Aorta (tissue), 5 donors: ENCODE measurements around the gene ELMO1. TPM values are rescaled to one million over a fixed set of nuclear protein-coding genes. Genes with fewer than 3 reads are reported as not detected.

Source experiments
- ATAC-seq: fragments of 200-7000 bp; cut with Tn5 transposase; one replicate; pipeline ENCODE4 v1.9.1; 2022; ENCODE audit warnings: moderate library complexity; ENCODE audit not compliant: low FRiP score
- DNase-seq, 2 donors: peaks; one replicate each; pipeline ENCODE4 v3.0.0-alpha.2; 2020
- H3K27ac ChIP-seq, 2 donors: one replicate each; pipeline ENCODE4 v1.5.1; 2013; ENCODE audit warnings: low read length in 2 of 2, mild to moderate bottlenecking in 2 of 2, moderate library complexity in 2 of 2, control low read depth in 1 of 2, inconsistent platforms in 1 of 2, low read depth in 1 of 2
- H3K27me3 ChIP-seq, 2 donors: one replicate each; pipeline ENCODE4 v1.6.1; 2013; ENCODE audit warnings: control low read depth in 1 of 2, low read length in 1 of 2, mild to moderate bottlenecking in 1 of 2, moderate library complexity in 1 of 2; ENCODE audit not compliant: insufficient read depth in 2 of 2, control insufficient read depth in 1 of 2
- H3K36me3 ChIP-seq, 2 donors: one replicate each; pipeline ENCODE4 v1.6.1; 2013; ENCODE audit warnings: control low read depth in 1 of 2, low read length in 1 of 2, mild to moderate bottlenecking in 1 of 2; ENCODE audit not compliant: insufficient read depth in 2 of 2, control insufficient read depth in 1 of 2
- H3K4me1 ChIP-seq, 2 donors: one replicate each; pipeline ENCODE4 v1.6.1; 2013; ENCODE audit warnings: low read length in 2 of 2, control low read depth in 1 of 2, mild to moderate bottlenecking in 1 of 2, moderate library complexity in 1 of 2; ENCODE audit not compliant: insufficient read depth in 2 of 2, control insufficient read depth in 1 of 2
- H3K4me3 ChIP-seq, 2 donors: one replicate each; pipeline ENCODE4 v1.5.1; 2013; ENCODE audit warnings: low read length in 2 of 2, control low read depth in 1 of 2, mild to moderate bottlenecking in 1 of 2
- H3K9me3 ChIP-seq: one replicate; pipeline ENCODE4 v1.6.1; 2013; ENCODE audit warnings: mild to moderate bottlenecking, low read length; ENCODE audit not compliant: control insufficient read depth
- WGBS, 2 donors: extraction: QIAGEN DNeasy Blood & Tissue Kit; methylation state at CpG; one replicate each; pipeline ENCODE4 v1.1.7; 2013; 5-methylcytosine and 5-hydroxymethylcytosine counted together
- intact Hi-C, 2 donors: fragments of 100-400 bp; cut with DNase I; formaldehyde crosslinking; loops; one replicate each; pipeline versions ENCODE4 v1.14.2 to v1.15.0; 2022
- polyA plus RNA-seq, 2 donors: library from polyadenylated mRNA; stranded (reverse); fragments of 200-250 nt; gene quantifications; one replicate each; pipeline ENCODE4 v1.2.3, GENCODE V29; 2013
- total RNA-seq, 2 donors: library from RNA; stranded (reverse); fragmentation: NEBNext Ultra II Directional; extraction: Animal tissue kit (Norgen Biotek cat#: 25700); gene quantifications; one replicate each; pipeline ENCODE4 v1.2.1, GENCODE V29; 2021
- donor health status: healthy with polysubstance abuse.
- donor health status: Bipolar disorder and iron deficiency.
- donor health status: DM: no; HTN: no; CAD: no.
- donor health status: DM: no; HTN: no; CAD: no.
- donor health status: DM: yes; HTN: yes; CAD: no.

Gene ELMO1
- total and polyA plus RNA-seq, 4 donors = 1.8 to 86.9 (median 24.8) TPM

GRCh38 chr7:37216156-37216852 lies 232.4 kb downstream of the ELMO1 start:
- no peaks in the 10 kb centered on the region for H3K4me1 ChIP-seq
- DNase-seq (no peak), ATAC-seq (no peak)
- H3K36me3 ChIP-seq = no peaks in the 10 kb centered on the region
- H3K27me3 ChIP-seq = no peaks in the 10 kb centered on the region
- no peaks in the 10 kb centered on the region for H3K9me3 ChIP-seq
- no peak overlapping the region for H3K4me3 ChIP-seq
- 90 to 92% methylated on average over 10 of the region's 10 CpGs for WGBS, 2 donors
- intact Hi-C loops = no loop called here
- no peak overlapping the region for H3K27ac ChIP-seq

- Histone ChIP-seq H3K27me3 (no peaks in the 10 kb centered on the region), H3K4me3 (no peak overlapping the region), H3K27ac (no peak overlapping the region), H3K36me3 (no peaks in the 10 kb centered on the region), H3K4me1 (no peaks in the 10 kb centered on the region), H3K9me3 (no peaks in the 10 kb centered on the region)
- ATAC-seq (no peak), DNase-seq (no peak)
- 94 to 96% methylated on average over 3 of the region's 3 CpGs for WGBS, 2 donors
- intact Hi-C loops = no loop called here
Observed at GRCh38 chr7:37215290-37215923, 233.3 kb downstream of the ELMO1 start.

GRCh38 chr7:37212556-37212955 lies 236.1 kb downstream of the ELMO1 start:
- DNase-seq (no peak), ATAC-seq (no peak)
- Histone ChIP-seq H3K27me3 (no peaks in the 10 kb centered on the region), H3K4me1 (no peaks in the 10 kb centered on the region), H3K27ac (no peak overlapping the region), H3K4me3 (no peak overlapping the region), H3K9me3 (no peaks in the 10 kb centered on the region), H3K36me3 (no peaks in the 10 kb centered on the region)
- intact Hi-C loops = no loop called here
- WGBS, 2 donors = 71 to 73% methylated on average over 8 of the region's 8 CpGs

- no peak for ATAC-seq
- DNase-seq = no peak
- H3K27me3 ChIP-seq = no peaks in the 10 kb centered on the region
- H3K27ac ChIP-seq = no peak overlapping the region
- H3K4me3 ChIP-seq = no peak overlapping the region
- H3K36me3 ChIP-seq = no peaks in the 10 kb centered on the region
- no peaks in the 10 kb centered on the region for H3K9me3 ChIP-seq
- intact Hi-C loops = no loop called here
- no peaks in the 10 kb centered on the region for H3K4me1 ChIP-seq
Observed at GRCh38 chr7:37212051-37212450, 236.6 kb downstream of the ELMO1 start.

- Histone ChIP-seq H3K27me3 (no peaks in the 10 kb centered on the region), H3K9me3 (no peaks in the 10 kb centered on the region), H3K36me3 (no peaks in the 10 kb centered on the region), H3K27ac (no peak overlapping the region), H3K4me3 (no peak overlapping the region), H3K4me1 (no peaks in the 10 kb centered on the region)
- ATAC-seq (peak; percentile 77), DNase-seq (peak; percentile 68 to 80)
- 18 to 19% methylated on average over 16 of the region's 16 CpGs for WGBS, 2 donors
- intact Hi-C loops = no loop called here
Observed at GRCh38 chr7:37211097-37211880, 237.4 kb downstream of the ELMO1 start.

- Histone ChIP-seq H3K36me3 (no peaks in the 10 kb centered on the region), H3K4me1 (no peaks in the 10 kb centered on the region), H3K9me3 (no peaks in the 10 kb centered on the region), H3K27ac (peak overlapping the region; percentile 40 to 68), H3K27me3 (no peaks in the 10 kb centered on the region), H3K4me3 (no peak overlapping the region)
- ATAC-seq = no peak
- intact Hi-C loops = loop anchor here in 1 of 2 donors (2.0 kb wide), 1 partner anchor 626 kb away; no protein-coding TSS in a partner anchor
- WGBS, 2 donors = 33 to 40% methylated on average over 3 of the region's 3 CpGs
- no peak for DNase-seq
Observed at GRCh38 chr7:37209195-37209594, 239.5 kb downstream of the ELMO1 start.

GRCh38 chr7:37208528-37208927 lies 240.1 kb downstream of the ELMO1 start:
- intact Hi-C loops = loop anchor here in 1 of 2 donors (2.0 kb wide), 1 partner anchor 626 kb away; no protein-coding TSS in a partner anchor
- DNase-seq = peak in 1 of 2 donors; percentile 78
- H3K27ac ChIP-seq = peak overlapping the region in 1 of 2 donors; percentile 68

GRCh38 chr7:37206192-37206591 lies 242.5 kb downstream of the ELMO1 start:
- no peak overlapping the region for H3K27ac ChIP-seq
- intact Hi-C loops = no loop called here
- WGBS, 2 donors = 91 to 96% methylated on average over 3 of the region's 3 CpGs
- no peak overlapping the region for H3K4me3 ChIP-seq
- no peaks in the 10 kb centered on the region for H3K36me3 ChIP-seq
- DNase-seq (no peak), ATAC-seq (no peak)
- H3K27me3 ChIP-seq = no peaks in the 10 kb centered on the region
- H3K9me3 ChIP-seq = no peaks in the 10 kb centered on the region
- H3K4me1 ChIP-seq = peaks cover 0 to 2% of the 10 kb centered on the region in 2 donors

More at GRCh38 chr7:37208528-37208927, 240.1 kb downstream of the ELMO1 start:
- peak; percentile 94 for ATAC-seq
- Histone ChIP-seq H3K27me3 (no peaks in the 10 kb centered on the region), H3K4me3 (no peak overlapping the region), H3K9me3 (no peaks in the 10 kb centered on the region), H3K4me1 (no peaks in the 10 kb centered on the region), H3K36me3 (no peaks in the 10 kb centered on the region)
- WGBS, 2 donors = 1 to 2% methylated on average over 5 of the region's 5 CpGs
